Breast epithelium (tissue), 4 donors: ENCODE data around the gene MGME1. TPM values are rescaled to one million over a fixed set of nuclear protein-coding genes. Genes with fewer than 3 reads are reported as not detected.
A peak's percentile ranks its signal among the peaks of the same experiment; 100 is the strongest.

Source experiments
- DNase-seq, 2 donors: peaks; one replicate each; pipeline ENCODE4 v3.0.0-alpha.2; 2019; ENCODE audit warnings: low spot score in 2 of 2
- H3K27ac ChIP-seq, 2 donors: fragments of 200-600 bp; sonication (generic) in 1 of 2; one replicate each; pipeline ENCODE4 v1.5.1; 2016 to 2019; ENCODE audit warnings: mild to moderate bottlenecking in 1 of 2
- H3K27me3 ChIP-seq, 2 donors: fragments of 200-600 bp; sonication (generic) in 1 of 2; one replicate each; pipeline versions ENCODE4 v1.5.1 to v1.6.0; 2017 to 2019; ENCODE audit warnings: control low read depth in 1 of 2, mild to moderate bottlenecking in 1 of 2
- H3K36me3 ChIP-seq: fragments of 200-600 bp; one replicate; pipeline ENCODE4 v1.5.1; 2019
- H3K4me1 ChIP-seq, 2 donors: fragments of 200-600 bp; sonication (generic); one replicate each; pipeline ENCODE4 v1.5.1; 2016 to 2019; ENCODE audit warnings: control low read depth in 1 of 2
- H3K4me3 ChIP-seq, 3 donors: fragments of 200-600 bp; sonication (generic); 1 replicate in 2 of 3; 2 replicates in 1 of 3; pipeline ENCODE4 v1.5.1; 2016 to 2019; ENCODE audit warnings: mild to moderate bottlenecking in 3 of 3, moderate library complexity in 2 of 3
- H3K9me3 ChIP-seq, 2 donors: fragments of 200-600 bp; sonication (generic) in 1 of 2; one replicate each; pipeline ENCODE4 v1.5.1; 2016 to 2019; ENCODE audit warnings: control low read depth in 1 of 2
- POLR2A ChIP-seq: fragments of 450-650 bp; IDR thresholded peaks from one replicate; pipeline ENCODE4 v1.6.1; 2016; ENCODE audit warnings: antibody characterized with exemption, mild to moderate bottlenecking, moderate library complexity
- POLR2AphosphoS5 ChIP-seq, 3 donors: sonication (generic); formaldehyde crosslinking; IDR thresholded peaks; one replicate each; pipeline ENCODE4 v1.6.1; 2017; ENCODE audit warnings: antibody characterized with exemption in 3 of 3
- intact Hi-C: fragments of 100-400 bp; cut with DNase I; formaldehyde crosslinking; loops from one replicate; pipeline ENCODE4 v1.15.1; 2023; ENCODE audit warnings: low total_unique reads
- total RNA-seq, 3 donors: library from RNA; depleted of rRNA; stranded (reverse); fragments of >200 nt; gene quantifications; one replicate each; pipeline ENCODE4 v1.1.0, GENCODE V29; 2016
- TF ChIP-seq, protein P1 (sequence below), 3 donors: fragments of 450-650 bp; IDR thresholded peaks; one replicate each; pipeline ENCODE4 v1.5.1; 2016 to 2017; ENCODE audit warnings: antibody characterized with exemption in 3 of 3, mild to moderate bottlenecking in 3 of 3, moderate library complexity in 3 of 3

Gene MGME1
- total RNA-seq, 3 donors from 2014 or later, result 7.8 to 26.2 (median 18.7) TPM

DNA sequence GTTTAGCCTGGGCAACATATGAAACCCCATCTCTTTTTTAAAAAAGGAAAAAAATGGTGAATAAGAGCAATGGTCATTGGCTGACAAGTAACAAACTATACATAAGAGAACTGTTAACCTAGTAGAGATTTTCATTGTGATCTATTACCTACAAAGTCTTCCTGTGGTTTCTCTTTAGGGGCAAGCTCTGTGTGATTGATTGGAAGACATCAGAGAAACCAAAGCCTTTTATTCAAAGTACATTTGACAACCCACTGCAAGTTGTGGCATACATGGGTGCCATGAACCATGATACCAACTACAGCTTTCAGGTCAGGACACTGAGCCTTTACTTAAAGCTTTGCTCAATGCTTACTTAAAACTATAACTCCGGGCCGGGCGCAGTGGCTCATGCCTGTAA is 19.2 kb downstream of the MGME1 start:
- TF ChIP-seq POLR2A (no peak), POLR2AphosphoS5 (IDR thresholded peaks at IDR 0.05) (no peak)
- TF ChIP-seq, protein P1, sequence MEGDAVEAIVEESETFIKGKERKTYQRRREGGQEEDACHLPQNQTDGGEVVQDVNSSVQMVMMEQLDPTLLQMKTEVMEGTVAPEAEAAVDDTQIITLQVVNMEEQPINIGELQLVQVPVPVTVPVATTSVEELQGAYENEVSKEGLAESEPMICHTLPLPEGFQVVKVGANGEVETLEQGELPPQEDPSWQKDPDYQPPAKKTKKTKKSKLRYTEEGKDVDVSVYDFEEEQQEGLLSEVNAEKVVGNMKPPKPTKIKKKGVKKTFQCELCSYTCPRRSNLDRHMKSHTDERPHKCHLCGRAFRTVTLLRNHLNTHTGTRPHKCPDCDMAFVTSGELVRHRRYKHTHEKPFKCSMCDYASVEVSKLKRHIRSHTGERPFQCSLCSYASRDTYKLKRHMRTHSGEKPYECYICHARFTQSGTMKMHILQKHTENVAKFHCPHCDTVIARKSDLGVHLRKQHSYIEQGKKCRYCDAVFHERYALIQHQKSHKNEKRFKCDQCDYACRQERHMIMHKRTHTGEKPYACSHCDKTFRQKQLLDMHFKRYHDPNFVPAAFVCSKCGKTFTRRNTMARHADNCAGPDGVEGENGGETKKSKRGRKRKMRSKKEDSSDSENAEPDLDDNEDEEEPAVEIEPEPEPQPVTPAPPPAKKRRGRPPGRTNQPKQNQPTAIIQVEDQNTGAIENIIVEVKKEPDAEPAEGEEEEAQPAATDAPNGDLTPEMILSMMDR (IDR thresholded peaks at IDR 0.05), result no peak
- Histone ChIP-seq H3K9me3 (no peaks in the 10 kb centered on the region), H3K4me3 (no peak overlapping the region), H3K27ac (no peak overlapping the region), H3K27me3 (no peaks in the 10 kb centered on the region), H3K36me3 (no peaks in the 10 kb centered on the region), H3K4me1 (no peaks in the 10 kb centered on the region)
- intact Hi-C loops, result no loop called here
- no peak for DNase-seq

- no peak for TF ChIP-seq POLR2AphosphoS5 (IDR thresholded peaks at IDR 0.05)
- TF ChIP-seq, protein P1 (IDR thresholded peaks at IDR 0.05), result no peak
- TF ChIP-seq POLR2A, result no peak
- H3K27ac ChIP-seq, result no peak overlapping the region
- H3K4me3 ChIP-seq, result no peak overlapping the region
- H3K9me3 ChIP-seq, result no peaks in the 10 kb centered on the region
- no peaks in the 10 kb centered on the region for H3K27me3 ChIP-seq
- intact Hi-C loops, result no loop called here
- no peaks in the 10 kb centered on the region for H3K4me1 ChIP-seq
- H3K36me3 ChIP-seq, result no peaks in the 10 kb centered on the region
- DNase-seq, result no peak
Observed at GRCh38 chr20:17990278-17990972, 21.6 kb downstream of the MGME1 start.

GRCh38 chr20:17992224-17992637 is 23.4 kb downstream of the MGME1 start:
- Histone ChIP-seq H3K36me3 (no peaks in the 10 kb centered on the region), H3K27ac (peak overlapping the region in 1 of 2 donors; percentile 19), H3K4me3 (no peak overlapping the region), H3K27me3 (no peaks in the 10 kb centered on the region), H3K4me1 (no peaks in the 10 kb centered on the region), H3K9me3 (no peaks in the 10 kb centered on the region)
- DNase-seq, result no peak
- intact Hi-C loops, result no loop called here
- TF ChIP-seq POLR2AphosphoS5 (IDR thresholded peaks at IDR 0.05) (no peak), POLR2A (no peak)
- TF ChIP-seq, protein P1 (IDR thresholded peaks at IDR 0.05), result no peak

- no peak for DNase-seq
- intact Hi-C loops, result no loop called here
- no peak overlapping the region for H3K27ac ChIP-seq
Observed at GRCh38 chr20:17992847-17993513, 24.2 kb downstream of the MGME1 start.

GRCh38 chr20:17993546-17993945 is 24.7 kb downstream of the MGME1 start:
- no peak for DNase-seq
- TF ChIP-seq POLR2A (no peak), POLR2AphosphoS5 (IDR thresholded peaks at IDR 0.05) (no peak)
- TF ChIP-seq, protein P1 (IDR thresholded peaks at IDR 0.05), result no peak
- intact Hi-C loops, result no loop called here
- Histone ChIP-seq H3K36me3 (no peaks in the 10 kb centered on the region), H3K4me1 (no peaks in the 10 kb centered on the region), H3K27me3 (no peaks in the 10 kb centered on the region), H3K27ac (no peak overlapping the region), H3K9me3 (no peaks in the 10 kb centered on the region), H3K4me3 (no peak overlapping the region)

More at GRCh38 chr20:17992847-17993513, 24.2 kb downstream of the MGME1 start:
- no peak for TF ChIP-seq POLR2AphosphoS5 (IDR thresholded peaks at IDR 0.05)
- TF ChIP-seq, protein P1 (IDR thresholded peaks at IDR 0.05), result no peak
- TF ChIP-seq POLR2A, result no peak
- H3K4me3 ChIP-seq, result no peak overlapping the region
- H3K9me3 ChIP-seq, result no peaks in the 10 kb centered on the region
- H3K27me3 ChIP-seq, result no peaks in the 10 kb centered on the region
- H3K36me3 ChIP-seq, result no peaks in the 10 kb centered on the region
- no peaks in the 10 kb centered on the region for H3K4me1 ChIP-seq
